Panc1 (cell line): ENCODE data around the gene GMEB2. TPM values are rescaled to one million over a fixed set of nuclear protein-coding genes. Genes with fewer than 3 reads are reported as not detected.

Source experiments
- ATAC-seq: fragments of 200-7000 bp; cut with Tn5 transposase; 2 replicates; pipeline ENCODE4 v1.9.1; 2020; ENCODE audit warnings: mild to moderate bottlenecking, moderate library complexity
- BruUV-seq: library from RNA; stranded (reverse); fragments of 400-500 nt; replicated peaks from 2 replicates; lab custom pipeline; 2021; lab: Mats Ljungman, UMichigan
- CTCF ChIA-PET: fragments of 300-600 bp; sonication (Branson Sonifier 250); formaldehyde crosslinking; loops from one replicate; lab custom pipeline; 2022; ENCODE audit warnings: antibody characterized with exemption; lab: Charles Lee
- POLR2A ChIA-PET: fragments of 300-600 bp; sonication (Branson Sonifier 250); formaldehyde crosslinking; loops from one replicate; lab custom pipeline; 2022; ENCODE audit warnings: antibody characterized with exemption; lab: Charles Lee
- DNase-seq: peaks from one replicate; pipeline ENCODE4 v3.0.0-alpha.2; 2010; ENCODE audit warnings: low read depth, low spot score
- H3K27ac ChIP-seq: 2 replicates; pipeline ENCODE4 v1.5.1; 2011; ENCODE audit warnings: mild to moderate bottlenecking, low read length, inconsistent platforms
- H3K27me3 ChIP-seq: fragments of 200-500 bp; sonication (Bioruptor generic); 2 replicates; pipeline ENCODE4 v1.6.0; 2014; ENCODE audit warnings: low read length, inconsistent platforms; ENCODE audit not compliant: control insufficient read depth, insufficient read depth
- H3K36me3 ChIP-seq: fragments of 200-500 bp; sonication (Bioruptor generic); 2 replicates; pipeline ENCODE4 v1.5.1; 2014; ENCODE audit warnings: inconsistent platforms, mild to moderate bottlenecking, low read length, moderate library complexity; ENCODE audit not compliant: control insufficient read depth, insufficient read depth
- H3K4me1 ChIP-seq: 2 replicates; pipeline ENCODE4 v1.5.1; 2011; ENCODE audit warnings: inconsistent platforms, mild to moderate bottlenecking, low read length, moderate library complexity; ENCODE audit not compliant: control insufficient read depth, insufficient read depth
- H3K4me3 ChIP-seq, 2 experiments: 2 replicates each; pipeline ENCODE4 v1.5.1; 2011 to 2012; ENCODE audit warnings: low read depth in 2 of 2, low read length in 2 of 2, mild to moderate bottlenecking in 2 of 2, inconsistent platforms in 1 of 2, moderate library complexity in 1 of 2
- H3K9me3 ChIP-seq: fragments of 200-500 bp; sonication (Bioruptor generic); 2 replicates; pipeline ENCODE4 v1.5.1; 2014; ENCODE audit warnings: low read depth, mild to moderate bottlenecking, inconsistent platforms, low read length, moderate library complexity; ENCODE audit not compliant: control insufficient read depth, insufficient read depth
- POLR2AphosphoS5 ChIP-seq: IDR thresholded peaks from 2 replicates; pipeline ENCODE4 v1.6.1; 2012; ENCODE audit warnings: mild to moderate bottlenecking, low read depth, low read length, moderate library complexity
- REST ChIP-seq, 2 experiments: IDR thresholded peaks; 2 replicates each; pipeline ENCODE4 v1.6.1; 2011 to 2012; ENCODE audit warnings: low read depth in 2 of 2, control low read depth in 1 of 2, low read length in 1 of 2, mild to moderate bottlenecking in 1 of 2, moderate library complexity in 1 of 2; ENCODE audit not compliant: insufficient read depth in 1 of 2
- SIN3A ChIP-seq: IDR thresholded peaks from 2 replicates; pipeline ENCODE4 v1.6.1; 2012; ENCODE audit warnings: low read depth, mild to moderate bottlenecking, low read length, moderate library complexity, borderline replicate concordance; ENCODE audit not compliant: insufficient read depth
- TCF7L2 ChIP-seq: IDR thresholded peaks from 2 replicates; pipeline ENCODE4 v1.6.1; 2011; ENCODE audit warnings: mild to moderate bottlenecking, low read depth, low read length, inconsistent platforms
- in situ Hi-C: cut with HindIII; loops from 2 replicates; pipeline ENCODE4 v1.10.0; 2016; ENCODE audit warnings: low sequenced_read_pairs, low pct_unique_long_range_greater_than_20kb
- intact Hi-C: fragments of 100-400 bp; cut with micrococcal nuclease; formaldehyde crosslinking; loops from one replicate; pipeline ENCODE4 v1.10.0; 2022; ENCODE audit not compliant: unreplicated experiment
- total RNA-seq: library from RNA; stranded (reverse); gene quantifications from one replicate; pipeline ENCODE4 v1.2.1, GENCODE V29; 2021; ENCODE audit not compliant: unreplicated experiment
- TF ChIP-seq, protein P1 (sequence below): fragments of 450-650 bp; IDR thresholded peaks from 2 replicates; pipeline ENCODE4 v1.5.1; 2017; ENCODE audit warnings: mild to moderate bottlenecking

The GMEB2 gene
- total RNA-seq, 1 experiment from 2014 or later = 13.1 TPM

GRCh38 chr20:63573647-63574131, 53.2 kb downstream of the GMEB2 start:
- ATAC-seq = peak; percentile 51
- ChIA-PET CTCF (no interaction called here), POLR2A (interaction anchor here (0.6 kb wide), 1 partner anchor 129 kb away, joined by 3 read pairs; no protein-coding TSS in a partner anchor)
- no peaks in the 10 kb centered on the region for H3K27me3 ChIP-seq
- H3K9me3 ChIP-seq = no peaks in the 10 kb centered on the region
- peak overlapping the region; percentile 64 to 84 for H3K4me3 ChIP-seq
- in situ Hi-C loops = no loop called here
- peak overlapping the region; percentile 69 for H3K27ac ChIP-seq
- intact Hi-C loops = no loop called here
- H3K4me1 ChIP-seq = peaks cover 14% of the 10 kb centered on the region
- no TSS peak for BruUV-seq
- peaks cover 3% of the 10 kb centered on the region; the same call in 1 of the 2 replicates for H3K36me3 ChIP-seq
- no peak for DNase-seq
- TF ChIP-seq, protein P1, sequence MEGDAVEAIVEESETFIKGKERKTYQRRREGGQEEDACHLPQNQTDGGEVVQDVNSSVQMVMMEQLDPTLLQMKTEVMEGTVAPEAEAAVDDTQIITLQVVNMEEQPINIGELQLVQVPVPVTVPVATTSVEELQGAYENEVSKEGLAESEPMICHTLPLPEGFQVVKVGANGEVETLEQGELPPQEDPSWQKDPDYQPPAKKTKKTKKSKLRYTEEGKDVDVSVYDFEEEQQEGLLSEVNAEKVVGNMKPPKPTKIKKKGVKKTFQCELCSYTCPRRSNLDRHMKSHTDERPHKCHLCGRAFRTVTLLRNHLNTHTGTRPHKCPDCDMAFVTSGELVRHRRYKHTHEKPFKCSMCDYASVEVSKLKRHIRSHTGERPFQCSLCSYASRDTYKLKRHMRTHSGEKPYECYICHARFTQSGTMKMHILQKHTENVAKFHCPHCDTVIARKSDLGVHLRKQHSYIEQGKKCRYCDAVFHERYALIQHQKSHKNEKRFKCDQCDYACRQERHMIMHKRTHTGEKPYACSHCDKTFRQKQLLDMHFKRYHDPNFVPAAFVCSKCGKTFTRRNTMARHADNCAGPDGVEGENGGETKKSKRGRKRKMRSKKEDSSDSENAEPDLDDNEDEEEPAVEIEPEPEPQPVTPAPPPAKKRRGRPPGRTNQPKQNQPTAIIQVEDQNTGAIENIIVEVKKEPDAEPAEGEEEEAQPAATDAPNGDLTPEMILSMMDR = no peak
- no peak for TF ChIP-seq POLR2AphosphoS5
- TF ChIP-seq SIN3A = no peak
- TF ChIP-seq REST (IDR thresholded peaks at IDR 0.05; ENCODE audit: insufficient read depth in 1 of 2, low read depth in 2 of 2, low read length in 1 of 2) = no peak
- no peak for TF ChIP-seq TCF7L2

DNA sequence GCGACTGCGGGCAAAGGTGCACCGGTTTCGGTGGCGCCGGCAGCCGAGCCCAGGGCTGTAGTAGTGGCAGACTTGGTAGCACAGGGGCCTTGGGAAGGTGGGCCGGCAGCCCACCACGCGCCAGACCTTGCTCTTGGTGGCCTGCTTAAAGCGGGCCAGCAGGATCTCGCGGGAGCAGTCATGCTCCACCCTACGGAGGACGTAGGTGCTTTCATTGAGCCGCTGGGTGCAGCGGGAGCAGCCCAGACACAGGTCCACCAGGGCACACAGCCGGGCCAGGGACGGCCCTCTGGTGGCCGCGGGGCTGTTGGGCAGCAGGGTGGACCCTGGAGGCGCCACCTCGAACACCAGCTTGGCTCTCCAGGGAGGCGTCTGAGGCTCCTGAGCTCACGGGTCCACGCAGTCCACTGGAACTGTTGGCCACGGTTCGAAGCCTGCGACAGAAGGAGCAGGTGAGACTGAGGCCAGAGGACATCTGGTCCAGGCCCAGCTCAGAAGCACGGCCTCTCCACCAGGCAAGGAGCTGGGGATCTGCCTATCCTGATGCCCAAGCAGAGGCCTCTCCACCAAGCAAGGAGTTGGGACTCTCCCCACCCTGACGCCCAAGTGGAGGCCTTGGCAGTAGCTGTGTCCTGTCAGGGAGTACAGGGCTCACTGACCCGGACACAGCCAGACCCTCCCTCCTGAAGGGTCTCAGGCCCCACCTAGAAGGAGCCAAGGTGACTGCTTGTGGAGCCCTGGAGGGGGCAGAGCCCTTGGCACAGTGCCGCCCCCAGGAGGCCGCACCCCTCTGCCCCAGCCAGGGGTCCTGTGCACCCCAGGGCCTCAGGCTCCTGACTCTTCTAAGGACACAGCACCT, 53.9 kb downstream of the GMEB2 start:
- Histone ChIP-seq H3K4me3 (peak overlapping the region; percentile 64 to 84), H3K36me3 (peaks cover 3% of the 10 kb centered on the region; the same call in 1 of the 2 replicates), H3K27me3 (no peaks in the 10 kb centered on the region), H3K4me1 (peaks cover 14% of the 10 kb centered on the region), H3K9me3 (no peaks in the 10 kb centered on the region), H3K27ac (peak overlapping the region; percentile 69)
- intact Hi-C loops (no loop called here), in situ Hi-C loops (no loop called here)
- TSS peak; percentile 67 for BruUV-seq
- ATAC-seq = peak; percentile 43
- TF ChIP-seq, protein P1 = peak; percentile 36; the same call in 1 of the 2 replicates
- TF ChIP-seq POLR2AphosphoS5 = no peak
- ChIA-PET POLR2A (no interaction called here), CTCF (no interaction called here)
- no peak for DNase-seq
